Glomerular endothelial cell (primary cell): ENCODE measurements around the gene ZNF764. TPM values are rescaled to one million over a fixed set of nuclear protein-coding genes. Genes with fewer than 3 reads are reported as not detected.
"Not testable (repeated sequence)": the region's sequence is repeated elsewhere in the genome, so short reads cannot be mapped to it uniquely, and the experiment has no call there.

Experiments used
- DNase-seq: peaks from one replicate; pipeline ENCODE4 v3.0.0-alpha.2; 2011; ENCODE audit warnings: low read depth, low spot score; ENCODE audit errors: extremely low read depth
- total RNA-seq: library from RNA; depleted of rRNA; stranded (reverse); fragments of >200 nt; gene quantifications from 2 replicates; pipeline ENCODE4 v1.2.3, GENCODE V29; 2015

ZNF764 gene
- 9.9 and 12.5 TPM in 2 replicates for total RNA-seq

GRCh38 chr16:30557957-30558788 is at the start of gene ZNF764:
ZNF764 (minus strand) TSS chr16:30558374; CDS start chr16:30558182, 192 bp downstream.
- peak; percentile 82 for DNase-seq

GRCh38 chr16:30606004-30606403 is 47.8 kb upstream of the ZNF764 start:
- DNase-seq: no peak

GRCh38 chr16:30605158-30605557 is 47.0 kb upstream of the ZNF764 start:
- no peak for DNase-seq

GRCh38 chr16:30604316-30604947 is 46.3 kb upstream of the ZNF764 start:
- no peak for DNase-seq

GRCh38 chr16:30603945-30604315 is 45.8 kb upstream of the ZNF764 start:
- DNase-seq: no peak

GRCh38 chr16:30602616-30603277 is 44.6 kb upstream of the ZNF764 start:
- DNase-seq: no peak

GRCh38 chr16:30601966-30602365 is 43.8 kb upstream of the ZNF764 start:
- no peak for DNase-seq

GRCh38 chr16:30600929-30601328 is 42.8 kb upstream of the ZNF764 start:
- DNase-seq: no peak

- no peak for DNase-seq
Observed at GRCh38 chr16:30600215-30600614, 42.0 kb upstream of the ZNF764 start.

- DNase-seq: no peak
Observed at GRCh38 chr16:30592871-30593270, 34.7 kb upstream of the ZNF764 start.

- not testable (repeated sequence) for DNase-seq
Observed at GRCh38 chr16:30590869-30591268, 32.7 kb upstream of the ZNF764 start.

GRCh38 chr16:30589582-30589981 is 31.4 kb upstream of the ZNF764 start:
- not testable (repeated sequence) for DNase-seq

GRCh38 chr16:30588651-30589050 is 30.5 kb upstream of the ZNF764 start:
- no peak for DNase-seq

GRCh38 chr16:30585400-30586191 is 27.4 kb upstream of the ZNF764 start, which contains the start of gene ZNF785:
ZNF785 (minus strand) TSS chr16:30585697; CDS start chr16:30585611, 86 bp downstream.
- DNase-seq: peak; percentile 97

- no peak for DNase-seq
Observed at GRCh38 chr16:30585022-30585399, 26.8 kb upstream of the ZNF764 start.

- DNase-seq: no peak
Observed at GRCh38 chr16:30582611-30583340, 24.6 kb upstream of the ZNF764 start.

GRCh38 chr16:30581457-30581856 is 23.3 kb upstream of the ZNF764 start:
- DNase-seq: no peak

GRCh38 chr16:30574678-30575077 is 16.5 kb upstream of the ZNF764 start:
- no peak for DNase-seq

- DNase-seq: peak; percentile 71
Observed at GRCh38 chr16:30571445-30572322, 13.5 kb upstream of the ZNF764 start, which contains the start of gene ZNF688. ZNF688 (minus strand) TSS chr16:30571714; CDS start chr16:30571629, 85 bp downstream.
